HepG2 (cell line): Measurements from ENCODE around the gene RNF5. TPM values are rescaled to one million over a fixed set of nuclear protein-coding genes. Genes with fewer than 3 reads are reported as not detected.

Experiments used
- ATF2 ChIP-seq: sonication (generic); formaldehyde crosslinking; IDR thresholded peaks from 2 replicates; pipeline ENCODE4 v1.4.0; 2020; ENCODE audit warnings: missing genetic modification reagents
- ELF1 ChIP-seq: sonication (generic); formaldehyde crosslinking; IDR thresholded peaks from 2 replicates; pipeline ENCODE4 v1.4.0; 2020; ENCODE audit warnings: missing genetic modification reagents
- LCORL ChIP-seq, 2 experiments: fragments of 450-650 bp in 1 of 2; sonication (generic) in 1 of 2; formaldehyde crosslinking in 1 of 2; IDR thresholded peaks; 2 replicates each; pipeline versions ENCODE4 v1.5.0 to v1.6.1; 2017 to 2020; ENCODE audit warnings: antibody characterized with exemption in 1 of 2, missing genetic modification reagents in 1 of 2
- MIER2 ChIP-seq: IDR thresholded peaks from 2 replicates; pipeline ENCODE4 v1.6.1; 2016; ENCODE audit warnings: missing biosample characterization, missing genetic modification reagents
- MIER3 ChIP-seq: IDR thresholded peaks from 2 replicates; pipeline ENCODE4 v1.6.1; 2016; ENCODE audit warnings: missing compliant biosample characterization, borderline replicate concordance
- MLX ChIP-seq: IDR thresholded peaks from 2 replicates; pipeline ENCODE4 v1.6.1; 2016
- NR2C2 ChIP-seq: sonication (generic); formaldehyde crosslinking; IDR thresholded peaks from 2 replicates; pipeline ENCODE4 v1.4.0; 2020; ENCODE audit warnings: missing genetic modification reagents, mild to moderate bottlenecking, moderate library complexity, borderline replicate concordance
- RFX5 ChIP-seq: IDR thresholded peaks from 2 replicates; pipeline ENCODE4 v1.6.1; 2011; ENCODE audit warnings: low read depth, low read length, improper control_type of control experiment
- RNF2 ChIP-seq: fragments of 450-650 bp; conservative IDR thresholded peaks from 2 replicates; pipeline ENCODE4 v1.6.1; 2016; ENCODE audit warnings: low read depth
- SAFB2 ChIP-seq: sonication (generic); formaldehyde crosslinking; IDR thresholded peaks from 2 replicates; pipeline ENCODE4 v1.5.1; 2020; ENCODE audit warnings: missing genetic modification reagents, low read depth, mild to moderate bottlenecking, borderline replicate concordance
- SALL1 ChIP-seq: sonication (generic); formaldehyde crosslinking; IDR thresholded peaks from 2 replicates; pipeline ENCODE4 v1.8.0; 2022; ENCODE audit warnings: mild to moderate bottlenecking, missing genetic modification reagents
- SP4 ChIP-seq: sonication (generic); formaldehyde crosslinking; IDR thresholded peaks from 2 replicates; pipeline ENCODE4 v1.8.1; 2023; ENCODE audit warnings: mild to moderate bottlenecking, missing genetic modification reagents
- TBL1XR1 ChIP-seq: fragments of 150-350 bp; IDR thresholded peaks from 2 replicates; pipeline ENCODE4 v1.6.1; 2014; ENCODE audit warnings: borderline replicate concordance, low read length; ENCODE audit not compliant: partially characterized antibody
- U2AF2 ChIP-seq: fragments of 200-400 bp; formaldehyde crosslinking; IDR thresholded peaks from 2 replicates; pipeline ENCODE4 v1.6.1; 2017; ENCODE audit warnings: low read depth, mild to moderate bottlenecking, low read length
- WIZ ChIP-seq: sonication (generic); formaldehyde crosslinking; IDR thresholded peaks from 2 replicates; pipeline ENCODE4 v1.5.1; 2020; ENCODE audit warnings: mild to moderate bottlenecking, missing genetic modification reagents
- YEATS4 ChIP-seq: sonication (generic); formaldehyde crosslinking; IDR thresholded peaks from 2 replicates; pipeline ENCODE4 v1.4.0; 2020; ENCODE audit warnings: missing genetic modification reagents, borderline replicate concordance
- ZFAT ChIP-seq: sonication (generic); formaldehyde crosslinking; conservative IDR thresholded peaks from 2 replicates; pipeline ENCODE4 v1.8.1; 2023; ENCODE audit warnings: missing genetic modification reagents, inconsistent platforms
- ZNF12 ChIP-seq: sonication (generic); formaldehyde crosslinking; IDR thresholded peaks from 2 replicates; pipeline ENCODE4 v1.5.0; 2020; ENCODE audit warnings: missing genetic modification reagents
- ZNF407 ChIP-seq: sonication (generic); formaldehyde crosslinking; IDR thresholded peaks from one replicate; pipeline ENCODE4 v1.5.1; 2020; ENCODE audit warnings: mild to moderate bottlenecking, missing genetic modification reagents; ENCODE audit errors: not compliant biosample characterization
- ZNF788 ChIP-seq: sonication (generic); formaldehyde crosslinking; IDR thresholded peaks from 2 replicates; pipeline ENCODE4 v1.5.0; 2020; ENCODE audit warnings: mild to moderate bottlenecking, missing genetic modification reagents, borderline replicate concordance
- polyA plus RNA-seq, 8 experiments: library from polyadenylated mRNA; depleted of rRNA in 3 of 8; stranded (reverse) in 7 of 8; unstranded in 1 of 8; fragments of >200 nt; fragmentation: Illumina TruSeq in 4 of 8; extraction: Trizol in 4 of 8; gene quantifications; 2 replicates each; pipeline versions ENCODE4 v1.2.1 to v1.2.3, GENCODE V29; 2011 to 2016; ENCODE audit warnings: low read depth in 4 of 8, missing spikeins in 1 of 8, mixed read lengths in 1 of 8; ENCODE audit not compliant: insufficient read depth in 1 of 8
- total RNA-seq, 5 experiments: library from RNA; depleted of rRNA; stranded (reverse); fragments of >200 nt; fragmentation: Illumina TruSeq; extraction: Trizol; gene quantifications; 2 replicates each; pipeline ENCODE4 v1.2.3, GENCODE V29; 2016; ENCODE audit warnings: low read depth in 1 of 5

RNF5 gene
- total and polyA plus RNA-seq, 2 of the 13 experiments (the other 11 are each of a cell fraction or from before 2014, with no cell fraction given) = 98.0 to 131 TPM

GRCh38 chr6:32177788-32178546, at the start of gene RNF5 (continued):
- TF ChIP-seq ZNF407 (CRISPR knock-in tag) (no peak), ZNF788 (CRISPR knock-in tag) (peak; percentile 93; the same call in 1 of the 2 replicates), WIZ (CRISPR knock-in tag) (no peak), MLX (0 out of 2 replicates have a peak, but pooled peaks have one; percentile 5), TBL1XR1 (peak; percentile 8), RNF2 (peak; percentile 58), ZNF12 (CRISPR knock-in tag) (peak; percentile 5; the same call in 1 of the 2 replicates), ZFAT (CRISPR knock-in tag) (no peak), NR2C2 (0 out of 2 replicates have a peak, but pooled peaks have one; percentile 12), SAFB2 (CRISPR knock-in tag) (0 out of 2 replicates have a peak, but pooled peaks have one; percentile 36), YEATS4 (CRISPR knock-in tag) (peak; percentile 59), RFX5 (peak; percentile 89), MIER2 (CRISPR knock-in tag) (0 out of 2 replicates have a peak, but pooled peaks have one; percentile 15), LCORL (IDR thresholded peaks at IDR 0.05) (peak; percentile 45; the same call in 1 of the 2 replicates), LCORL (CRISPR knock-in tag; IDR thresholded peaks at IDR 0.05) (peak; percentile 72), SP4 (CRISPR knock-in tag) (peak; percentile 91), MIER3 (CRISPR knock-in tag) (no peak), SALL1 (peak; percentile 50), U2AF2 (peak; percentile 91), ATF2 (CRISPR knock-in tag) (peak; percentile 29; the same call in 1 of the 2 replicates), ELF1 (CRISPR knock-in tag) (peak; percentile 71)
